Liver (tissue), 3 donors: Measurements from ENCODE around the gene THSD7B.

ENCODE experiments used
- CTCF ChIP-seq: fragments of 150-350 bp; IDR thresholded peaks from 2 replicates; pipeline ENCODE4 v1.5.1; 2017; ENCODE audit warnings: improper control_type of control experiment, low read depth, low read length; ENCODE audit not compliant: missing input control
- EGR1 ChIP-seq, 2 donors: IDR thresholded peaks; 2 replicates each; pipeline ENCODE4 v1.6.1; 2016 to 2018; ENCODE audit warnings: antibody characterized with exemption in 2 of 2, low read depth in 2 of 2
- FOXA1 ChIP-seq: IDR thresholded peaks from 2 replicates; pipeline ENCODE4 v1.6.1; 2016; ENCODE audit warnings: antibody characterized with exemption
- FOXA2 ChIP-seq: IDR thresholded peaks from 2 replicates; pipeline ENCODE4 v1.6.1; 2016; ENCODE audit warnings: antibody characterized with exemption
- HNF4A ChIP-seq, 2 donors: conservative IDR thresholded peaks; 2 replicates each; pipeline ENCODE4 v1.6.1; 2016; ENCODE audit warnings: antibody characterized with exemption in 2 of 2, mild to moderate bottlenecking in 2 of 2
- JUND ChIP-seq, 2 donors: IDR thresholded peaks; 2 replicates each; pipeline ENCODE4 v1.6.1; 2016; ENCODE audit warnings: antibody characterized with exemption in 2 of 2
- NR2F2 ChIP-seq: IDR thresholded peaks from 2 replicates; pipeline ENCODE4 v1.6.1; 2016; ENCODE audit warnings: antibody characterized with exemption
- RAD21 ChIP-seq, 2 donors: IDR thresholded peaks; 2 replicates each; pipeline ENCODE4 v1.6.1; 2016; ENCODE audit warnings: antibody characterized with exemption in 2 of 2, mild to moderate bottlenecking in 2 of 2
- REST ChIP-seq: IDR thresholded peaks from 2 replicates; pipeline ENCODE4 v1.6.1; 2016; ENCODE audit warnings: antibody characterized with exemption, mild to moderate bottlenecking
- SP1 ChIP-seq: IDR thresholded peaks from 2 replicates; pipeline ENCODE4 v1.6.1; 2018; ENCODE audit warnings: antibody characterized with exemption, mild to moderate bottlenecking
- TAF1 ChIP-seq: conservative IDR thresholded peaks from 2 replicates; pipeline ENCODE4 v1.6.1; 2016; ENCODE audit warnings: antibody characterized with exemption, mild to moderate bottlenecking
- YY1 ChIP-seq: IDR thresholded peaks from 2 replicates; pipeline ENCODE4 v1.6.1; 2016; ENCODE audit warnings: antibody characterized with exemption, mild to moderate bottlenecking
- TF ChIP-seq, protein P1 (sequence below): IDR thresholded peaks from 2 replicates; pipeline ENCODE4 v1.6.1; 2016; ENCODE audit warnings: antibody characterized with exemption
- TF ChIP-seq, protein P2 (sequence below): IDR thresholded peaks from 2 replicates; pipeline ENCODE4 v1.6.1; 2016; ENCODE audit warnings: antibody characterized with exemption
- donor health status: healthy.
- donor health status: healthy.

GRCh38 chr2:136751406-136751805 is 13.9 kb upstream of the THSD7B start:
- TF ChIP-seq SP1 (no peak), CTCF (no peak), JUND (IDR thresholded peaks at IDR 0.05) (no peak), REST (no peak), YY1 (no peak), TAF1 (no peak), FOXA2 (no peak), HNF4A (conservative IDR thresholded peaks at IDR 0.05) (no peak), NR2F2 (no peak), RAD21 (IDR thresholded peaks at IDR 0.05) (no peak), FOXA1 (no peak), EGR1 (IDR thresholded peaks at IDR 0.05; ENCODE audit: low read depth in 2 of 2) (no peak)
- TF ChIP-seq, protein P1, sequence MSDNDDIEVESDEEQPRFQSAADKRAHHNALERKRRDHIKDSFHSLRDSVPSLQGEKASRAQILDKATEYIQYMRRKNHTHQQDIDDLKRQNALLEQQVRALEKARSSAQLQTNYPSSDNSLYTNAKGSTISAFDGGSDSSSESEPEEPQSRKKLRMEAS, result no peak
- TF ChIP-seq, protein P2, sequence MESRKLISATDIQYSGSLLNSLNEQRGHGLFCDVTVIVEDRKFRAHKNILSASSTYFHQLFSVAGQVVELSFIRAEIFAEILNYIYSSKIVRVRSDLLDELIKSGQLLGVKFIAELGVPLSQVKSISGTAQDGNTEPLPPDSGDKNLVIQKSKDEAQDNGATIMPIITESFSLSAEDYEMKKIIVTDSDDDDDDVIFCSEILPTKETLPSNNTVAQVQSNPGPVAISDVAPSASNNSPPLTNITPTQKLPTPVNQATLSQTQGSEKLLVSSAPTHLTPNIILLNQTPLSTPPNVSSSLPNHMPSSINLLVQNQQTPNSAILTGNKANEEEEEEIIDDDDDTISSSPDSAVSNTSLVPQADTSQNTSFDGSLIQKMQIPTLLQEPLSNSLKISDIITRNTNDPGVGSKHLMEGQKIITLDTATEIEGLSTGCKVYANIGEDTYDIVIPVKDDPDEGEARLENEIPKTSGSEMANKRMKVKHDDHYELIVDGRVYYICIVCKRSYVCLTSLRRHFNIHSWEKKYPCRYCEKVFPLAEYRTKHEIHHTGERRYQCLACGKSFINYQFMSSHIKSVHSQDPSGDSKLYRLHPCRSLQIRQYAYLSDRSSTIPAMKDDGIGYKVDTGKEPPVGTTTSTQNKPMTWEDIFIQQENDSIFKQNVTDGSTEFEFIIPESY, result no peak
